Adipocyte (in vitro differentiated cells): Measurements from ENCODE around the gene MAGI3.

Experiments used
- DNase-seq: peaks from one replicate; pipeline ENCODE4 v3.0.0-alpha.2; 2015; ENCODE audit warnings: low read depth
- H3K27me3 ChIP-seq: replicated peaks from 2 replicates; pipeline ENCODE4 v1.7.0; 2013; ENCODE audit warnings: mild to moderate bottlenecking, low read length, moderate library complexity; ENCODE audit not compliant: control insufficient read depth, insufficient read depth
- H3K36me3 ChIP-seq: 2 replicates; pipeline ENCODE4 v1.7.0; 2013; ENCODE audit warnings: low read length, mild to moderate bottlenecking, moderate library complexity; ENCODE audit not compliant: control insufficient read depth, insufficient read depth, severe bottlenecking
- H3K4me1 ChIP-seq: 2 replicates; pipeline ENCODE4 v1.7.0; 2013; ENCODE audit warnings: mild to moderate bottlenecking, low read length, moderate library complexity; ENCODE audit not compliant: control insufficient read depth, insufficient read depth
- H3K4me3 ChIP-seq: 2 replicates; pipeline ENCODE4 v1.7.0; 2013; ENCODE audit warnings: mild to moderate bottlenecking, low read length, moderate library complexity
- H3K9ac ChIP-seq: 2 replicates; pipeline ENCODE4 v1.7.0; 2013; ENCODE audit warnings: mild to moderate bottlenecking, low read length, moderate library complexity
- H3K9me3 ChIP-seq: 2 replicates; pipeline ENCODE4 v1.7.0; 2013; ENCODE audit warnings: mild to moderate bottlenecking, low read length, moderate library complexity; ENCODE audit not compliant: control insufficient read depth

Gene MAGI3

GRCh38 chr1:113530021-113530420 lies 139.7 kb downstream of the MAGI3 start:
- DNase-seq: peak; percentile 38
- Histone ChIP-seq H3K27me3 (no peaks in the 10 kb centered on the region), H3K4me3 (no peak overlapping the region), H3K36me3 (no peaks in the 10 kb centered on the region), H3K4me1 (peaks cover 3% of the 10 kb centered on the region), H3K9me3 (peaks cover 14% of the 10 kb centered on the region), H3K9ac (no peak overlapping the region)

- Histone ChIP-seq H3K4me3 (no peak overlapping the region), H3K9ac (no peak overlapping the region), H3K27me3 (no peaks in the 10 kb centered on the region), H3K9me3 (peaks cover 14% of the 10 kb centered on the region), H3K4me1 (peaks cover 14% of the 10 kb centered on the region), H3K36me3 (no peaks in the 10 kb centered on the region)
- DNase-seq: no peak
Measured at GRCh38 chr1:113531321-113531720, 141.0 kb downstream of the MAGI3 start.

GRCh38 chr1:113533061-113533460 lies 142.7 kb downstream of the MAGI3 start:
- Histone ChIP-seq H3K4me3 (no peak overlapping the region), H3K27me3 (no peaks in the 10 kb centered on the region), H3K9me3 (peaks cover 11% of the 10 kb centered on the region), H3K9ac (no peak overlapping the region), H3K4me1 (peaks cover 28% of the 10 kb centered on the region), H3K36me3 (no peaks in the 10 kb centered on the region)
- DNase-seq: no peak

GRCh38 chr1:113534130-113534817 lies 144.0 kb downstream of the MAGI3 start:
- no peaks in the 10 kb centered on the region for H3K36me3 ChIP-seq
- peaks cover 3% of the 10 kb centered on the region for H3K9me3 ChIP-seq
- H3K4me3 ChIP-seq: no peak overlapping the region
- peak; percentile 71 for DNase-seq
- H3K27me3 ChIP-seq: no peaks in the 10 kb centered on the region
- H3K9ac ChIP-seq: no peak overlapping the region
- peaks cover 28% of the 10 kb centered on the region for H3K4me1 ChIP-seq

- DNase-seq: peak; percentile 78
- Histone ChIP-seq H3K4me1 (peaks cover 28% of the 10 kb centered on the region), H3K36me3 (no peaks in the 10 kb centered on the region), H3K9ac (no peak overlapping the region), H3K4me3 (no peak overlapping the region), H3K9me3 (peaks cover 3% of the 10 kb centered on the region), H3K27me3 (no peaks in the 10 kb centered on the region)
Measured at GRCh38 chr1:113534875-113535274, 144.6 kb downstream of the MAGI3 start.

- no peak overlapping the region for H3K4me3 ChIP-seq
- no peaks in the 10 kb centered on the region for H3K27me3 ChIP-seq
- peaks cover 26% of the 10 kb centered on the region for H3K4me1 ChIP-seq
- H3K9ac ChIP-seq: no peak overlapping the region
- peak; percentile 57 for DNase-seq
- no peaks in the 10 kb centered on the region for H3K36me3 ChIP-seq
- peaks cover 3% of the 10 kb centered on the region for H3K9me3 ChIP-seq
Measured at GRCh38 chr1:113536182-113536780, 146.0 kb downstream of the MAGI3 start.

- Histone ChIP-seq H3K4me1 (peaks cover 35% of the 10 kb centered on the region), H3K27me3 (no peaks in the 10 kb centered on the region), H3K9me3 (peaks cover 3% of the 10 kb centered on the region), H3K9ac (no peak overlapping the region), H3K36me3 (no peaks in the 10 kb centered on the region), H3K4me3 (peak overlapping the region; percentile 1)
- DNase-seq: no peak
Measured at GRCh38 chr1:113538225-113538624, 147.9 kb downstream of the MAGI3 start.

GRCh38 chr1:113540335-113540734 lies 150.0 kb downstream of the MAGI3 start:
- Histone ChIP-seq H3K4me3 (no peak overlapping the region), H3K9me3 (peaks cover 3% of the 10 kb centered on the region), H3K27me3 (no peaks in the 10 kb centered on the region), H3K36me3 (no peaks in the 10 kb centered on the region), H3K4me1 (peaks cover 31% of the 10 kb centered on the region), H3K9ac (no peak overlapping the region)
- no peak for DNase-seq

GRCh38 chr1:113541106-113541505 lies 150.8 kb downstream of the MAGI3 start:
- Histone ChIP-seq H3K4me1 (peaks cover 26% of the 10 kb centered on the region), H3K4me3 (no peak overlapping the region)

GRCh38 chr1:113542221-113542701 lies 151.9 kb downstream of the MAGI3 start:
- Histone ChIP-seq H3K4me1 (peaks cover 15% of the 10 kb centered on the region), H3K36me3 (no peaks in the 10 kb centered on the region), H3K4me3 (no peak overlapping the region), H3K9me3 (peaks cover 3% of the 10 kb centered on the region), H3K27me3 (no peaks in the 10 kb centered on the region), H3K9ac (no peak overlapping the region)
- DNase-seq: peak; percentile 65

More at GRCh38 chr1:113541106-113541505, 150.8 kb downstream of the MAGI3 start:
- Histone ChIP-seq H3K9ac (no peak overlapping the region), H3K36me3 (no peaks in the 10 kb centered on the region), H3K27me3 (no peaks in the 10 kb centered on the region), H3K9me3 (peaks cover 3% of the 10 kb centered on the region)
- DNase-seq: no peak

GRCh38 chr1:113543110-113543509 lies 152.8 kb downstream of the MAGI3 start:
- no peak overlapping the region for H3K4me3 ChIP-seq
- H3K36me3 ChIP-seq: no peaks in the 10 kb centered on the region
- peaks cover 10% of the 10 kb centered on the region for H3K4me1 ChIP-seq
- H3K9me3 ChIP-seq: peaks cover 3% of the 10 kb centered on the region
- no peak overlapping the region for H3K9ac ChIP-seq
- no peak for DNase-seq
- H3K27me3 ChIP-seq: no peaks in the 10 kb centered on the region
